CD14-positive monocyte (primary cell): ENCODE results near the gene KIF13A. TPM values are rescaled to one million over a fixed set of nuclear protein-coding genes. Genes with fewer than 3 reads are reported as not detected.

Experiments used
- DNase-seq, 3 donors: peaks; one replicate each; pipeline ENCODE4 v3.0.0-alpha.2; 2011 to 2022
- H2AFZ ChIP-seq: 2 replicates; pipeline ENCODE4 v1.6.0; 2012; ENCODE audit warnings: mild to moderate bottlenecking, low read depth, low read length, inconsistent platforms; ENCODE audit not compliant: insufficient read depth, poor library complexity, severe bottlenecking
- H3K27ac ChIP-seq, 2 donors: 1 replicate in 1 of 2; 2 replicates in 1 of 2; pipeline ENCODE4 v1.5.1; 2012 to 2013; ENCODE audit warnings: low read length in 2 of 2, control low read depth in 1 of 2, inconsistent platforms in 1 of 2, low read depth in 1 of 2, mild to moderate bottlenecking in 1 of 2
- H3K27me3 ChIP-seq, 2 donors: one replicate each; pipeline versions ENCODE4 v1.6.0 to v1.6.1; 2011 to 2013; ENCODE audit warnings: low read length in 2 of 2; ENCODE audit not compliant: control insufficient read depth in 2 of 2, insufficient read depth in 2 of 2
- H3K36me3 ChIP-seq, 2 donors: replicated peaks in 1 of 2; 1 replicate in 1 of 2; 2 replicates in 1 of 2; pipeline versions ENCODE4 v1.5.1 to v1.6.1; 2012 to 2013; ENCODE audit warnings: low read length in 2 of 2, control low read depth in 1 of 2, inconsistent platforms in 1 of 2, mild to moderate bottlenecking in 1 of 2; ENCODE audit not compliant: insufficient read depth in 2 of 2, control insufficient read depth in 1 of 2
- H3K4me1 ChIP-seq, 2 donors: 1 replicate in 1 of 2; 2 replicates in 1 of 2; pipeline versions ENCODE4 v1.5.1 to v1.6.1; 2012 to 2013; ENCODE audit warnings: low read length in 2 of 2, control low read depth in 1 of 2, inconsistent platforms in 1 of 2, mild to moderate bottlenecking in 1 of 2, moderate library complexity in 1 of 2; ENCODE audit not compliant: insufficient read depth in 2 of 2, control insufficient read depth in 1 of 2
- H3K4me2 ChIP-seq: replicated peaks from 2 replicates; pipeline ENCODE3; 2012; ENCODE audit warnings: low read length, moderate library complexity, mild to moderate bottlenecking; ENCODE audit not compliant: poor library complexity, severe bottlenecking; ENCODE audit errors: extremely low read depth
- H3K4me3 ChIP-seq, 3 experiments: fragments of 200-600 bp in 1 of 3; sonication (generic) in 1 of 3; replicated peaks in 1 of 3; 1 replicate in 2 of 3; 2 replicates in 1 of 3; pipeline ENCODE4 v1.5.1; 2011 to 2013; ENCODE audit warnings: low read length in 3 of 3, mild to moderate bottlenecking in 3 of 3, control low read depth in 2 of 3, low read depth in 2 of 3, inconsistent platforms in 1 of 3, moderate library complexity in 1 of 3
- H3K79me2 ChIP-seq: 2 replicates; pipeline ENCODE4 v1.6.0; 2012; ENCODE audit warnings: mild to moderate bottlenecking, control low read depth, inconsistent platforms, low read length, moderate library complexity; ENCODE audit not compliant: insufficient read depth
- H3K9ac ChIP-seq: 2 replicates; pipeline ENCODE4 v1.6.0; 2017; ENCODE audit warnings: low read length, mild to moderate bottlenecking; ENCODE audit not compliant: insufficient read depth, poor library complexity, severe bottlenecking
- H3K9me3 ChIP-seq, 2 donors: replicated peaks in 1 of 2; 1 replicate in 1 of 2; 2 replicates in 1 of 2; pipeline versions ENCODE4 v1.5.1 to v1.6.1; 2012 to 2013; ENCODE audit warnings: low read length in 2 of 2, control low read depth in 1 of 2; ENCODE audit not compliant: control insufficient read depth in 1 of 2, insufficient read depth in 1 of 2
- H4K20me1 ChIP-seq: 2 replicates; pipeline ENCODE4 v1.6.0; 2012; ENCODE audit warnings: mild to moderate bottlenecking, low read length, control low read depth, moderate library complexity; ENCODE audit not compliant: insufficient read depth
- H3K27ac Mint-ChIP-seq, 7 donors: one replicate each; pipeline ENCODE4 v1.8.0; 2020; ENCODE audit warnings: mild to moderate bottlenecking in 7 of 7, mixed read lengths in 7 of 7, moderate library complexity in 6 of 7, inconsistent platforms in 2 of 7
- H3K27me3 Mint-ChIP-seq, 3 donors: one replicate each; pipeline ENCODE4 v1.8.0; 2021 to 2022; ENCODE audit warnings: low read depth in 3 of 3, mild to moderate bottlenecking in 3 of 3, mixed read lengths in 3 of 3, moderate library complexity in 3 of 3, inconsistent platforms in 1 of 3
- H3K36me3 Mint-ChIP-seq, 2 donors: one replicate each; pipeline ENCODE4 v1.8.0; 2020; ENCODE audit warnings: mixed read lengths in 2 of 2, inconsistent platforms in 1 of 2, mild to moderate bottlenecking in 1 of 2
- H3K4me1 Mint-ChIP-seq: one replicate; pipeline ENCODE4 v1.8.0; 2020; ENCODE audit warnings: mild to moderate bottlenecking, mixed read lengths
- H3K4me3 Mint-ChIP-seq, 2 donors: one replicate each; pipeline ENCODE4 v1.8.0; 2020; ENCODE audit warnings: mild to moderate bottlenecking in 2 of 2, mixed read lengths in 2 of 2, moderate library complexity in 1 of 2
- H3K9me3 Mint-ChIP-seq, 7 donors: one replicate each; pipeline ENCODE4 v1.8.0; 2020 to 2022; ENCODE audit warnings: mixed read lengths in 7 of 7, mild to moderate bottlenecking in 6 of 7, moderate library complexity in 6 of 7, inconsistent platforms in 2 of 7
- CTCF ChIP-seq: fragments of 200-600 bp; IDR thresholded peaks from one replicate; pipeline ENCODE4 v1.8.0; 2022; ENCODE audit warnings: antibody characterized with exemption, mild to moderate bottlenecking
- WGBS: methylation state at CpG from one replicate; pipeline ENCODE4 v1.1.5; 2013; ENCODE audit warnings: missing lambda C conversion rate; ENCODE audit not compliant: insufficient coverage; 5-methylcytosine and 5-hydroxymethylcytosine counted together
- intact Hi-C, 2 donors: fragments of 100-400 bp; cut with micrococcal nuclease; formaldehyde crosslinking; loops; one replicate each; pipeline versions ENCODE4 v1.15.0 to v1.15.1; 2023
- polyA plus RNA-seq, 3 donors: library from polyadenylated mRNA; depleted of rRNA in 1 of 3; unstranded in 2 of 3; stranded (reverse) in 1 of 3; fragments of 300-500 nt in 2 of 3; fragments of >200 nt in 1 of 3; fragmentation: Illumina TruSeq in 2 of 3; gene quantifications; 1 replicate in 2 of 3; 2 replicates in 1 of 3; pipeline ENCODE4 v1.2.3, GENCODE V29; 2012 to 2021

The KIF13A gene
- polyA plus RNA-seq, 3 donors = 2.9 to 28.4 (median 6.0) TPM

- intact Hi-C loops = no loop called here
- H3K4me3 ChIP-seq = no peak overlapping the region
- H4K20me1 ChIP-seq = no peaks in the 10 kb centered on the region
- no peak for TF ChIP-seq CTCF
- whole genome bisulfite sequencing = no CpG with 5 or more reads among the region's 6 CpGs
- no peak overlapping the region for H2AFZ ChIP-seq
- Mint-ChIP-seq H3K4me3 (no peak overlapping the region), H3K36me3 (no peaks in the 10 kb centered on the region), H3K27ac (peak overlapping the region in 1 of 7 donors; percentile 54), H3K27me3 (peaks cover 0 to 4% (median 2%) of the 10 kb centered on the region in 3 donors), H3K4me1 (peaks cover under 1% of the 10 kb centered on the region), H3K9me3 (peaks cover 0 to 7% (median 4%) of the 10 kb centered on the region in 7 donors)
- no peak overlapping the region for H3K9ac ChIP-seq
- H3K79me2 ChIP-seq = no peaks in the 10 kb centered on the region
- H3K4me2 ChIP-seq = no peak overlapping the region
- no peak for DNase-seq
- H3K4me1 ChIP-seq = no peaks in the 10 kb centered on the region
- H3K9me3 ChIP-seq = peaks cover 0 to 4% of the 10 kb centered on the region in 2 donors
- no peak overlapping the region for H3K27ac ChIP-seq
- H3K27me3 ChIP-seq = no peaks in the 10 kb centered on the region
- no peaks in the 10 kb centered on the region for H3K36me3 ChIP-seq
Measured at GRCh38 chr6:17730078-17730704, 257.2 kb downstream of the KIF13A start.

GRCh38 chr6:17729223-17730077, 258.0 kb downstream of the KIF13A start:
- peak overlapping the region in 1 of 7 donors; percentile 54 for H3K27ac Mint-ChIP-seq
- no peak for TF ChIP-seq CTCF
- WGBS = 93% methylated on average over 6 of the region's 12 CpGs

More at GRCh38 chr6:17729223-17730077, 258.0 kb downstream of the KIF13A start:
- Histone ChIP-seq H3K4me3 (no peak overlapping the region), H2AFZ (no peak overlapping the region), H3K4me1 (no peaks in the 10 kb centered on the region), H3K36me3 (no peaks in the 10 kb centered on the region), H4K20me1 (no peaks in the 10 kb centered on the region), H3K9me3 (peaks cover 0 to 4% of the 10 kb centered on the region in 2 donors), H3K9ac (no peak overlapping the region), H3K27ac (no peak overlapping the region), H3K79me2 (no peaks in the 10 kb centered on the region), H3K4me2 (no peak overlapping the region), H3K27me3 (no peaks in the 10 kb centered on the region)
- no peak for DNase-seq
- H3K27me3 Mint-ChIP-seq = peaks cover 0 to 4% (median 2%) of the 10 kb centered on the region in 3 donors
- intact Hi-C loops = no loop called here
- no peak overlapping the region for H3K4me3 Mint-ChIP-seq
- no peaks in the 10 kb centered on the region for H3K36me3 Mint-ChIP-seq
- H3K4me1 Mint-ChIP-seq = peaks cover 2% of the 10 kb centered on the region
- H3K9me3 Mint-ChIP-seq = peaks cover 0 to 7% (median 4%) of the 10 kb centered on the region in 7 donors
